WTC11 (cell line): ENCODE measurements around the gene SCNN1B.

ENCODE experiments used
- ATF1 ChIP-seq: sonication (generic); formaldehyde crosslinking; IDR thresholded peaks from 2 replicates; pipeline ENCODE4 v1.8.1; 2023; ENCODE audit warnings: mild to moderate bottlenecking, moderate library complexity, missing genetic modification reagents
- FOXJ3 ChIP-seq: sonication (generic); formaldehyde crosslinking; IDR thresholded peaks from 2 replicates; pipeline ENCODE4 v1.9.0; 2021; ENCODE audit warnings: missing genetic modification reagents, mild to moderate bottlenecking, borderline replicate concordance
- JUN ChIP-seq: sonication (generic); formaldehyde crosslinking; IDR thresholded peaks from 2 replicates; pipeline ENCODE4 v1.8.0; 2023; ENCODE audit warnings: mild to moderate bottlenecking, missing genetic modification reagents
- NR3C1 ChIP-seq: sonication (generic); formaldehyde crosslinking; conservative IDR thresholded peaks from 2 replicates; pipeline ENCODE4 v1.8.1; 2023; ENCODE audit warnings: low read depth, mild to moderate bottlenecking, missing genetic modification reagents
- SP1 ChIP-seq: sonication (generic); formaldehyde crosslinking; conservative IDR thresholded peaks from 2 replicates; pipeline ENCODE4 v1.8.1; 2022; ENCODE audit warnings: missing genetic modification reagents
- TCF7 ChIP-seq: sonication (generic); formaldehyde crosslinking; IDR thresholded peaks from 2 replicates; pipeline ENCODE4 v1.8.0; 2022; ENCODE audit warnings: mild to moderate bottlenecking, low read depth, missing genetic modification reagents, moderate library complexity
- ZNF219 ChIP-seq: sonication (generic); formaldehyde crosslinking; IDR thresholded peaks from 2 replicates; pipeline ENCODE4 v1.8.0; 2023; ENCODE audit warnings: missing genetic modification reagents, mild to moderate bottlenecking, borderline replicate concordance
- TF ChIP-seq, protein P1 (sequence below): fragments of 200-600 bp; IDR thresholded peaks from 2 replicates; pipeline ENCODE4 v1.8.0; 2022; ENCODE audit warnings: antibody characterized with exemption
- TF ChIP-seq, protein P2 (sequence below): sonication (generic); formaldehyde crosslinking; IDR thresholded peaks from 2 replicates; pipeline ENCODE4 v1.8.0; 2023; ENCODE audit warnings: missing genetic modification reagents
- TF ChIP-seq, protein P3 (sequence below): sonication (generic); formaldehyde crosslinking; IDR thresholded peaks from 2 replicates; pipeline ENCODE4 v1.8.0; 2023; ENCODE audit warnings: missing genetic modification reagents, mild to moderate bottlenecking, borderline replicate concordance
- TF ChIP-seq, protein P4 (sequence below): fragments of 250-450 bp; sonication (Bioruptor Pico); IDR thresholded peaks from 2 replicates; pipeline ENCODE4 v1.9.0; 2021; ENCODE audit warnings: mild to moderate bottlenecking
- TF ChIP-seq, protein P5 (sequence below): sonication (generic); formaldehyde crosslinking; IDR thresholded peaks from 2 replicates; pipeline ENCODE4 v1.8.1; 2022; ENCODE audit warnings: mild to moderate bottlenecking, moderate library complexity, missing genetic modification reagents
- TF ChIP-seq, protein P6 (sequence below): sonication (generic); formaldehyde crosslinking; IDR thresholded peaks from 2 replicates; pipeline ENCODE4 v1.8.1; 2022; ENCODE audit warnings: low read depth, missing genetic modification reagents, borderline replicate concordance

DNA sequence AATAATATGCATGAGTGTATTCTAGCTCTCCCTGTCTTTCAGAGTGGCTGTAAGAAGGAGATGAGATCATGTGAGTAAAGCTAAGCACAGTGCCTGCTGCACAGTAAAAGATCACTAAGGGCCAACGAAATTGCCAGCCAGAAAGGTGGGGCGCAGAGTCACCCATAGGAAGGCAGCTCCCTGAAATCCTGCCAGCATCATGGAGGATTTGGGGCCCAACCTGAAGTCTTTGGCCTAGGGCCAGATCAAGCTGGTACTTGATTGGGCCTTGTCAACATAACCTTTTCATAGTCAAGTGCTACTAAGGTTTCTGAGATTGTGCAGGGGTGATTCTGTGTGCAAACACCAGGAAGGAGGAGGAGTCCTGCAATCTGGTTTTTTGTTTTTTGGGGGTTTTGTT lies 16.5 kb downstream of the SCNN1B start:
- TF ChIP-seq, protein P1, sequence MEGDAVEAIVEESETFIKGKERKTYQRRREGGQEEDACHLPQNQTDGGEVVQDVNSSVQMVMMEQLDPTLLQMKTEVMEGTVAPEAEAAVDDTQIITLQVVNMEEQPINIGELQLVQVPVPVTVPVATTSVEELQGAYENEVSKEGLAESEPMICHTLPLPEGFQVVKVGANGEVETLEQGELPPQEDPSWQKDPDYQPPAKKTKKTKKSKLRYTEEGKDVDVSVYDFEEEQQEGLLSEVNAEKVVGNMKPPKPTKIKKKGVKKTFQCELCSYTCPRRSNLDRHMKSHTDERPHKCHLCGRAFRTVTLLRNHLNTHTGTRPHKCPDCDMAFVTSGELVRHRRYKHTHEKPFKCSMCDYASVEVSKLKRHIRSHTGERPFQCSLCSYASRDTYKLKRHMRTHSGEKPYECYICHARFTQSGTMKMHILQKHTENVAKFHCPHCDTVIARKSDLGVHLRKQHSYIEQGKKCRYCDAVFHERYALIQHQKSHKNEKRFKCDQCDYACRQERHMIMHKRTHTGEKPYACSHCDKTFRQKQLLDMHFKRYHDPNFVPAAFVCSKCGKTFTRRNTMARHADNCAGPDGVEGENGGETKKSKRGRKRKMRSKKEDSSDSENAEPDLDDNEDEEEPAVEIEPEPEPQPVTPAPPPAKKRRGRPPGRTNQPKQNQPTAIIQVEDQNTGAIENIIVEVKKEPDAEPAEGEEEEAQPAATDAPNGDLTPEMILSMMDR: no peak
- TF ChIP-seq ATF1 (CRISPR knock-in tag) (no peak), JUN (CRISPR knock-in tag) (no peak), ZNF219 (CRISPR knock-in tag) (no peak), FOXJ3 (no peak), SP1 (no peak), TCF7 (CRISPR knock-in tag) (no peak), NR3C1 (no peak)
- TF ChIP-seq, protein P2, sequence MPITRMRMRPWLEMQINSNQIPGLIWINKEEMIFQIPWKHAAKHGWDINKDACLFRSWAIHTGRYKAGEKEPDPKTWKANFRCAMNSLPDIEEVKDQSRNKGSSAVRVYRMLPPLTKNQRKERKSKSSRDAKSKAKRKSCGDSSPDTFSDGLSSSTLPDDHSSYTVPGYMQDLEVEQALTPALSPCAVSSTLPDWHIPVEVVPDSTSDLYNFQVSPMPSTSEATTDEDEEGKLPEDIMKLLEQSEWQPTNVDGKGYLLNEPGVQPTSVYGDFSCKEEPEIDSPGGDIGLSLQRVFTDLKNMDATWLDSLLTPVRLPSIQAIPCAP (CRISPR knock-in tag): no peak
- TF ChIP-seq, protein P3, sequence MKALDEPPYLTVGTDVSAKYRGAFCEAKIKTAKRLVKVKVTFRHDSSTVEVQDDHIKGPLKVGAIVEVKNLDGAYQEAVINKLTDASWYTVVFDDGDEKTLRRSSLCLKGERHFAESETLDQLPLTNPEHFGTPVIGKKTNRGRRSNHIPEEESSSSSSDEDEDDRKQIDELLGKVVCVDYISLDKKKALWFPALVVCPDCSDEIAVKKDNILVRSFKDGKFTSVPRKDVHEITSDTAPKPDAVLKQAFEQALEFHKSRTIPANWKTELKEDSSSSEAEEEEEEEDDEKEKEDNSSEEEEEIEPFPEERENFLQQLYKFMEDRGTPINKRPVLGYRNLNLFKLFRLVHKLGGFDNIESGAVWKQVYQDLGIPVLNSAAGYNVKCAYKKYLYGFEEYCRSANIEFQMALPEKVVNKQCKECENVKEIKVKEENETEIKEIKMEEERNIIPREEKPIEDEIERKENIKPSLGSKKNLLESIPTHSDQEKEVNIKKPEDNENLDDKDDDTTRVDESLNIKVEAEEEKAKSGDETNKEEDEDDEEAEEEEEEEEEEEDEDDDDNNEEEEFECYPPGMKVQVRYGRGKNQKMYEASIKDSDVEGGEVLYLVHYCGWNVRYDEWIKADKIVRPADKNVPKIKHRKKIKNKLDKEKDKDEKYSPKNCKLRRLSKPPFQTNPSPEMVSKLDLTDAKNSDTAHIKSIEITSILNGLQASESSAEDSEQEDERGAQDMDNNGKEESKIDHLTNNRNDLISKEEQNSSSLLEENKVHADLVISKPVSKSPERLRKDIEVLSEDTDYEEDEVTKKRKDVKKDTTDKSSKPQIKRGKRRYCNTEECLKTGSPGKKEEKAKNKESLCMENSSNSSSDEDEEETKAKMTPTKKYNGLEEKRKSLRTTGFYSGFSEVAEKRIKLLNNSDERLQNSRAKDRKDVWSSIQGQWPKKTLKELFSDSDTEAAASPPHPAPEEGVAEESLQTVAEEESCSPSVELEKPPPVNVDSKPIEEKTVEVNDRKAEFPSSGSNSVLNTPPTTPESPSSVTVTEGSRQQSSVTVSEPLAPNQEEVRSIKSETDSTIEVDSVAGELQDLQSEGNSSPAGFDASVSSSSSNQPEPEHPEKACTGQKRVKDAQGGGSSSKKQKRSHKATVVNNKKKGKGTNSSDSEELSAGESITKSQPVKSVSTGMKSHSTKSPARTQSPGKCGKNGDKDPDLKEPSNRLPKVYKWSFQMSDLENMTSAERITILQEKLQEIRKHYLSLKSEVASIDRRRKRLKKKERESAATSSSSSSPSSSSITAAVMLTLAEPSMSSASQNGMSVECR (CRISPR knock-in tag): no peak
- TF ChIP-seq, protein P4, sequence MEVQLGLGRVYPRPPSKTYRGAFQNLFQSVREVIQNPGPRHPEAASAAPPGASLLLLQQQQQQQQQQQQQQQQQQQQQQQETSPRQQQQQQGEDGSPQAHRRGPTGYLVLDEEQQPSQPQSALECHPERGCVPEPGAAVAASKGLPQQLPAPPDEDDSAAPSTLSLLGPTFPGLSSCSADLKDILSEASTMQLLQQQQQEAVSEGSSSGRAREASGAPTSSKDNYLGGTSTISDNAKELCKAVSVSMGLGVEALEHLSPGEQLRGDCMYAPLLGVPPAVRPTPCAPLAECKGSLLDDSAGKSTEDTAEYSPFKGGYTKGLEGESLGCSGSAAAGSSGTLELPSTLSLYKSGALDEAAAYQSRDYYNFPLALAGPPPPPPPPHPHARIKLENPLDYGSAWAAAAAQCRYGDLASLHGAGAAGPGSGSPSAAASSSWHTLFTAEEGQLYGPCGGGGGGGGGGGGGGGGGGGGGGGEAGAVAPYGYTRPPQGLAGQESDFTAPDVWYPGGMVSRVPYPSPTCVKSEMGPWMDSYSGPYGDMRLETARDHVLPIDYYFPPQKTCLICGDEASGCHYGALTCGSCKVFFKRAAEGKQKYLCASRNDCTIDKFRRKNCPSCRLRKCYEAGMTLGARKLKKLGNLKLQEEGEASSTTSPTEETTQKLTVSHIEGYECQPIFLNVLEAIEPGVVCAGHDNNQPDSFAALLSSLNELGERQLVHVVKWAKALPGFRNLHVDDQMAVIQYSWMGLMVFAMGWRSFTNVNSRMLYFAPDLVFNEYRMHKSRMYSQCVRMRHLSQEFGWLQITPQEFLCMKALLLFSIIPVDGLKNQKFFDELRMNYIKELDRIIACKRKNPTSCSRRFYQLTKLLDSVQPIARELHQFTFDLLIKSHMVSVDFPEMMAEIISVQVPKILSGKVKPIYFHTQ (CRISPR knock-in tag): no peak
- TF ChIP-seq, protein P5, sequence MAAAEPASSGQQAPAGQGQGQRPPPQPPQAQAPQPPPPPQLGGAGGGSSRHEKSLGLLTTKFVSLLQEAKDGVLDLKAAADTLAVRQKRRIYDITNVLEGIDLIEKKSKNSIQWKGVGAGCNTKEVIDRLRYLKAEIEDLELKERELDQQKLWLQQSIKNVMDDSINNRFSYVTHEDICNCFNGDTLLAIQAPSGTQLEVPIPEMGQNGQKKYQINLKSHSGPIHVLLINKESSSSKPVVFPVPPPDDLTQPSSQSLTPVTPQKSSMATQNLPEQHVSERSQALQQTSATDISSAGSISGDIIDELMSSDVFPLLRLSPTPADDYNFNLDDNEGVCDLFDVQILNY (CRISPR knock-in tag): no peak
- TF ChIP-seq, protein P6, sequence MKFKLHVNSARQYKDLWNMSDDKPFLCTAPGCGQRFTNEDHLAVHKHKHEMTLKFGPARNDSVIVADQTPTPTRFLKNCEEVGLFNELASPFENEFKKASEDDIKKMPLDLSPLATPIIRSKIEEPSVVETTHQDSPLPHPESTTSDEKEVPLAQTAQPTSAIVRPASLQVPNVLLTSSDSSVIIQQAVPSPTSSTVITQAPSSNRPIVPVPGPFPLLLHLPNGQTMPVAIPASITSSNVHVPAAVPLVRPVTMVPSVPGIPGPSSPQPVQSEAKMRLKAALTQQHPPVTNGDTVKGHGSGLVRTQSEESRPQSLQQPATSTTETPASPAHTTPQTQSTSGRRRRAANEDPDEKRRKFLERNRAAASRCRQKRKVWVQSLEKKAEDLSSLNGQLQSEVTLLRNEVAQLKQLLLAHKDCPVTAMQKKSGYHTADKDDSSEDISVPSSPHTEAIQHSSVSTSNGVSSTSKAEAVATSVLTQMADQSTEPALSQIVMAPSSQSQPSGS (CRISPR knock-in tag): no peak
